GM23248 (cell line): ENCODE data around the gene MUC13. TPM values are rescaled to one million over a fixed set of nuclear protein-coding genes. Genes with fewer than 3 reads are reported as not detected.
"Not testable (repeated sequence)": the region's sequence is repeated elsewhere in the genome, so short reads cannot be mapped to it uniquely, and the experiment has no call there.

Source experiments
- DNase-seq: peaks from one replicate; pipeline ENCODE4 v3.0.0-alpha.2; 2015
- H2AFZ ChIP-seq: fragments of 200-600 bp; sonication (generic); 2 replicates; pipeline ENCODE4 v1.6.1; 2016; ENCODE audit warnings: antibody characterized with exemption
- H3F3A ChIP-seq: fragments of 200-600 bp; sonication (generic); 2 replicates; pipeline ENCODE4 v1.6.1; 2016; ENCODE audit warnings: mild to moderate bottlenecking, antibody characterized with exemption, mixed run types; ENCODE audit not compliant: insufficient read depth
- H3K27ac ChIP-seq: fragments of 200-600 bp; sonication (generic); 2 replicates; pipeline ENCODE4 v1.5.1; 2016; ENCODE audit warnings: mild to moderate bottlenecking
- H3K27me3 ChIP-seq: fragments of 200-600 bp; sonication (generic); replicated peaks from 2 replicates; pipeline ENCODE4 v1.6.1; 2016; ENCODE audit warnings: mild to moderate bottlenecking; ENCODE audit not compliant: insufficient read depth
- H3K36me3 ChIP-seq: fragments of 200-600 bp; sonication (generic); 2 replicates; pipeline ENCODE4 v1.6.1; 2016; ENCODE audit warnings: low read depth, mild to moderate bottlenecking
- H3K4me1 ChIP-seq: fragments of 200-600 bp; sonication (generic); 2 replicates; pipeline ENCODE4 v1.6.1; 2016; ENCODE audit warnings: mild to moderate bottlenecking; ENCODE audit not compliant: insufficient read depth
- H3K4me2 ChIP-seq: fragments of 200-600 bp; sonication (generic); one replicate; pipeline ENCODE4 v1.6.1; 2016; ENCODE audit warnings: mild to moderate bottlenecking; ENCODE audit not compliant: unreplicated experiment
- H3K4me3 ChIP-seq: fragments of 200-600 bp; sonication (generic); 2 replicates; pipeline ENCODE4 v1.5.1; 2016; ENCODE audit warnings: mild to moderate bottlenecking
- H3K79me2 ChIP-seq: fragments of 200-600 bp; sonication (generic); 2 replicates; pipeline ENCODE4 v1.6.1; 2016; ENCODE audit warnings: mild to moderate bottlenecking; ENCODE audit not compliant: insufficient read depth
- H3K9ac ChIP-seq: fragments of 200-600 bp; sonication (generic); 2 replicates; pipeline ENCODE4 v1.6.1; 2016; ENCODE audit warnings: mild to moderate bottlenecking
- H3K9me2 ChIP-seq: fragments of 200-600 bp; sonication (generic); 2 replicates; pipeline ENCODE4 v1.6.1; 2016; ENCODE audit warnings: mixed run types, mild to moderate bottlenecking, moderate library complexity; ENCODE audit not compliant: insufficient read depth
- H3K9me3 ChIP-seq: fragments of 200-600 bp; sonication (generic); one replicate; pipeline ENCODE4 v1.6.1; 2017; ENCODE audit warnings: low read depth
- H4K20me1 ChIP-seq: fragments of 200-600 bp; sonication (generic); 2 replicates; pipeline ENCODE4 v1.6.0; 2016; ENCODE audit not compliant: insufficient read depth
- EZH2 ChIP-seq: fragments of 200-600 bp; sonication (generic); IDR thresholded peaks from 2 replicates; pipeline ENCODE4 v1.6.1; 2018; ENCODE audit warnings: antibody characterized with exemption, mild to moderate bottlenecking; ENCODE audit not compliant: insufficient read depth, poor library complexity, severe bottlenecking
- EZH2phosphoT487 ChIP-seq: fragments of 200-600 bp; sonication (generic); IDR thresholded peaks from 2 replicates; pipeline ENCODE4 v1.6.1; 2018; ENCODE audit warnings: antibody characterized with exemption, moderate library complexity, mild to moderate bottlenecking, low read depth; ENCODE audit not compliant: insufficient read depth
- WGBS, 2 experiments: methylation state at CpG; one replicate each; pipeline ENCODE4 v1.1.6; 2015 to 2017; ENCODE audit warnings: low lambda C conversion rate in 2 of 2, low coverage in 1 of 2; ENCODE audit errors: missing lambda C conversion rate in 2 of 2; 5-methylcytosine and 5-hydroxymethylcytosine counted together
- in situ Hi-C: fragments of 300-500 bp; cut with MboI; formaldehyde crosslinking; loops from 2 replicates; pipeline ENCODE4 v1.15.0; 2020
- polyA plus RNA-seq: library from polyadenylated mRNA; unstranded; fragments of >200 nt; fragmentation: Nextera tagmentation; extraction: Ambion mirVana; gene quantifications from 2 replicates; pipeline ENCODE4 v1.2.1, GENCODE V29; 2016
- total RNA-seq: library from RNA; depleted of rRNA; stranded (reverse); fragments of >200 nt; shearing (Covaris generic); gene quantifications from 2 replicates; pipeline ENCODE4 v1.2.3, GENCODE V29; 2014

The MUC13 gene
- total and polyA plus RNA-seq, 2 experiments from 2014 or later: 0.18 to 0.32 TPM

DNA sequence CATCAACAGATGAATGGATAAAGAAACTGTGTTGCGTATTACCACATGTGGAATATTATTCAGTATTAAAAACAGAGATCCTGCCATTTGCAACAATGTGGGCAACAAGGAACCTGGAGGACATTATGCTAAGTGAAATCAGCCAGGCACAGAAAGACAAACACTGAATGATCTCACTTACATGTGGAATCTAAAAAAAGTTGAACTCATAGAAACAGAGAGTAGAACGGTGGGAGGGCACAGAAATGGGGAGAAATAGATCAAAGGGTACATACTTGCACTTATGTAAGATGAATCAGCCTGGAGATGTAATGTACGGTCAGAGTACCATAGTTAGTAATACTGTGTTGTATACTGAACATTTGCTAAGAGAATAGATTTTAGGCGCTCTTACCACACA, 29.8 kb upstream of the MUC13 start:
- no peak for TF ChIP-seq EZH2
- TF ChIP-seq EZH2phosphoT487: no peak
- Histone ChIP-seq H3K4me1 (peaks cover 7% of the 10 kb centered on the region), H3K27me3 (no peaks in the 10 kb centered on the region), H3K4me3 (no peak overlapping the region), H3K79me2 (no peaks in the 10 kb centered on the region), H3K36me3 (peaks cover 38% of the 10 kb centered on the region), H4K20me1 (no peaks in the 10 kb centered on the region; the same call in 1 of the 2 replicates), H3K9me3 (no peaks in the 10 kb centered on the region), H3F3A (peaks cover 82% of the 10 kb centered on the region), H3K9me2 (no peaks in the 10 kb centered on the region), H3K9ac (no peak overlapping the region), H3K27ac (no peak overlapping the region), H2AFZ (no peak overlapping the region), H3K4me2 (no peak overlapping the region)
- WGBS, 2 experiments: 30 to 40% methylated on average over 4 of the region's 4 CpGs
- peak; percentile 48 for DNase-seq
- in situ Hi-C loops: no loop called here

DNA sequence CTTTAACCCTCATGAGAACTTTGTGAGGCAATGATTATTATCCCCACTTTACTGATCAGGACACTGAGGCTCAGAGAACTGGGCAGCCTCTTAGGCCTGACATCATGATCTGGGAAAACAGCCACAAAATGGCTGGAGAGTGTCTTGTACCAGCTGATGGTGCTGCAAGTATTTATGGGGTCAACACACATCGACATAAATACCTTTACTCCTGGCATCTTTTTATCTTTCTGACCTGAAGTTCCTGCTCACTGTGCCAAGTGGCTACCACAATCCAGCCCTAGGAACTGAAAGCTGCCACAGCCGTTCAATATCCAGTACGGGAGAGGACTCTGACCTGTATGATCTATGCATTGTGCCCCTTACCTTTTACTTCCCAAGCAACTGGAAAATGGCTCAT, 29.2 kb upstream of the MUC13 start:
- H3K27ac ChIP-seq: no peak overlapping the region
- no peaks in the 10 kb centered on the region for H3K27me3 ChIP-seq
- H3K9me3 ChIP-seq: no peaks in the 10 kb centered on the region
- H3K4me3 ChIP-seq: no peak overlapping the region
- no peaks in the 10 kb centered on the region for H3K79me2 ChIP-seq
- no peak overlapping the region for H3K4me2 ChIP-seq
- H3K9me2 ChIP-seq: no peaks in the 10 kb centered on the region
- H3F3A ChIP-seq: peaks cover 76% of the 10 kb centered on the region
- in situ Hi-C loops: no loop called here
- no peak overlapping the region for H2AFZ ChIP-seq
- no peak overlapping the region for H3K9ac ChIP-seq
- TF ChIP-seq EZH2phosphoT487: no peak
- TF ChIP-seq EZH2: no peak
- no peaks in the 10 kb centered on the region; the same call in 1 of the 2 replicates for H4K20me1 ChIP-seq
- H3K4me1 ChIP-seq: peaks cover 7% of the 10 kb centered on the region
- peaks cover 32% of the 10 kb centered on the region for H3K36me3 ChIP-seq
- 39% methylated on average over 3 of the region's 3 CpGs for WGBS, 2 experiments
- DNase-seq: no peak

DNA sequence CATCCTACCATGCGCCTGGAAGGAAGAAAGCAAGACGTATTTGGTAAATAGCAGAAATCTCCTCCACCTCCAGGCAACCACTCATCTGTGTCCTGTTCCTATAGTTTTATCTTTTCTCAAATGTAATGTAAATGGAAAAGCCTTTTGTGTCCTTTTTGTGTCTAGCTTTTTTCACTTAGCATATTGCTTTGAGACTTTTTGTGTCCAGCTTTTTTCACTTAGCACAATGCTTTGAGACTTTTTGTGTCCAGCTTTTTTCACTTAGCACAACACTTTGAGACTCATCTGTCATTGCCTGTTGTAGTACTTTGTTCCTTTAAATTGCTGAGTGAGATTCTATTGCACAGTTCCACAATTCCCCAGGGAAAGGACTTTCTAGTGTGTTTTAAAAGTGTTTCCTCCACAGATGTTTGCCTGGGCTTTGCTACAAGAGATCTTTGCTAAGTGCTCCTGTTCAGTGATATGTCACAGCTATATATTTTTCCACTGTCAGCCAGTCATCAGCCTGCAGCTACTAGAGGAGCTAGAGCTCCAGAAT, 27.9 kb upstream of the MUC13 start:
- DNase-seq: peak; percentile 59
- Histone ChIP-seq H3K27me3 (no peaks in the 10 kb centered on the region), H3K9me3 (no peaks in the 10 kb centered on the region), H3F3A (peaks cover 65% of the 10 kb centered on the region), H3K79me2 (no peaks in the 10 kb centered on the region), H3K27ac (no peak overlapping the region), H3K4me1 (peaks cover 7% of the 10 kb centered on the region), H3K9me2 (no peaks in the 10 kb centered on the region), H4K20me1 (no peaks in the 10 kb centered on the region; the same call in 1 of the 2 replicates), H3K4me2 (no peak overlapping the region), H3K9ac (no peak overlapping the region), H3K4me3 (no peak overlapping the region), H2AFZ (no peak overlapping the region), H3K36me3 (peaks cover 19% of the 10 kb centered on the region; the same call in 1 of the 2 replicates)
- in situ Hi-C loops: no loop called here
- TF ChIP-seq EZH2 (no peak), EZH2phosphoT487 (no peak)
- 80 to 83% methylated on average over 2 of the region's 2 CpGs for WGBS, 2 experiments

- H3K9me2 ChIP-seq: no peaks in the 10 kb centered on the region
- peaks cover 6% of the 10 kb centered on the region; the same call in 1 of the 2 replicates for H3K36me3 ChIP-seq
- peaks cover 7% of the 10 kb centered on the region for H3K4me1 ChIP-seq
- no peak overlapping the region for H3K27ac ChIP-seq
- H3K79me2 ChIP-seq: no peaks in the 10 kb centered on the region
- H4K20me1 ChIP-seq: no peaks in the 10 kb centered on the region; the same call in 1 of the 2 replicates
- no peak overlapping the region for H2AFZ ChIP-seq
- no peak for DNase-seq
- WGBS, 2 experiments: 77 to 81% methylated on average over 5 of the region's 5 CpGs
- H3K4me2 ChIP-seq: no peak overlapping the region
- H3F3A ChIP-seq: peaks cover 47% of the 10 kb centered on the region
- H3K27me3 ChIP-seq: no peaks in the 10 kb centered on the region
- in situ Hi-C loops: no loop called here
- H3K4me3 ChIP-seq: no peak overlapping the region
- H3K9ac ChIP-seq: no peak overlapping the region
- no peaks in the 10 kb centered on the region for H3K9me3 ChIP-seq
- TF ChIP-seq EZH2phosphoT487: no peak
- no peak for TF ChIP-seq EZH2
These were observed 26.1 kb upstream of the MUC13 start for GRCh38 chr3:124960698-124961097.

GRCh38 chr3:124960105-124960504, 25.6 kb upstream of the MUC13 start:
- 73 to 78% methylated on average over 3 of the region's 3 CpGs for WGBS, 2 experiments
- no peak overlapping the region for H3K27ac ChIP-seq
- H3K9me3 ChIP-seq: no peaks in the 10 kb centered on the region
- H3F3A ChIP-seq: peaks cover 41% of the 10 kb centered on the region
- H3K4me1 ChIP-seq: 0 out of 2 replicates have a peak, but pooled peaks cover under 1% of the 10 kb centered on the region
- TF ChIP-seq EZH2phosphoT487 (no peak), EZH2 (no peak)
- H3K9me2 ChIP-seq: no peaks in the 10 kb centered on the region
- H3K27me3 ChIP-seq: no peaks in the 10 kb centered on the region
- in situ Hi-C loops: no loop called here
- DNase-seq: no peak
- H3K4me3 ChIP-seq: no peak overlapping the region
- no peaks in the 10 kb centered on the region; the same call in 1 of the 2 replicates for H4K20me1 ChIP-seq
- no peak overlapping the region for H3K4me2 ChIP-seq
- 0 out of 2 replicates have a peak, but pooled peaks cover under 1% of the 10 kb centered on the region for H3K36me3 ChIP-seq
- H3K9ac ChIP-seq: no peak overlapping the region
- H3K79me2 ChIP-seq: no peaks in the 10 kb centered on the region
- no peak overlapping the region for H2AFZ ChIP-seq

GRCh38 chr3:124957951-124958350, 23.4 kb upstream of the MUC13 start:
- H2AFZ ChIP-seq, DNase-seq, H3K79me2 ChIP-seq, H3K9me2 ChIP-seq, H3K4me2 ChIP-seq, H3K4me3 ChIP-seq, in situ Hi-C loops, H3K27ac ChIP-seq, H3K4me1 ChIP-seq, H3K27me3 ChIP-seq, H3K9me3 ChIP-seq, H3K36me3 ChIP-seq, H3K9ac ChIP-seq, H4K20me1 ChIP-seq: not testable (repeated sequence)
- 90 to 96% methylated on average over 4 of the region's 4 CpGs for WGBS, 2 experiments
- H3F3A ChIP-seq: peaks cover 21% of the 10 kb centered on the region
